HL-60 (cell line): ENCODE data around the gene CYP4A22.
"Not testable (repeated sequence)": the region's sequence is repeated elsewhere in the genome, so short reads cannot be mapped to it uniquely, and the experiment has no call there.

Experiments
- DNase-seq, 2 experiments: peaks; one replicate each; pipeline ENCODE4 v3.0.0-alpha.2; 2010 to 2020; ENCODE audit warnings: low read depth in 1 of 2, low spot score in 1 of 2
- H3K27ac ChIP-seq: fragments of 250-450 bp; sonication (Bioruptor Pico); replicated peaks from 2 replicates; pipeline ENCODE4 v1.5.1; 2020; ENCODE audit warnings: mild to moderate bottlenecking, moderate library complexity
- H3K27me3 ChIP-seq: fragments of 250-450 bp; sonication (Bioruptor Pico); 2 replicates; pipeline ENCODE4 v1.5.1; 2021; ENCODE audit warnings: mild to moderate bottlenecking, moderate library complexity; ENCODE audit not compliant: insufficient read depth, poor library complexity, severe bottlenecking
- H3K4me3 ChIP-seq: replicated peaks from 2 replicates; pipeline ENCODE4 v1.5.1; 2011; ENCODE audit warnings: mild to moderate bottlenecking, control low read depth, low read length; ENCODE audit not compliant: insufficient read depth
- GABPA ChIP-seq: IDR thresholded peaks from 2 replicates; pipeline ENCODE4 v1.6.1; 2012; ENCODE audit warnings: low read depth
- POLR2AphosphoS5 ChIP-seq: IDR thresholded peaks from 2 replicates; pipeline ENCODE4 v1.6.1; 2012; ENCODE audit warnings: low read depth
- REST ChIP-seq: IDR thresholded peaks from 2 replicates; pipeline ENCODE4 v1.6.1; 2012; ENCODE audit warnings: low read depth; ENCODE audit not compliant: insufficient replicate concordance
- SPI1 ChIP-seq: IDR thresholded peaks from 2 replicates; pipeline ENCODE4 v1.6.1; 2012; ENCODE audit warnings: low read depth, mild to moderate bottlenecking, borderline replicate concordance
- TF ChIP-seq, protein P1 (sequence below): IDR thresholded peaks from one replicate; pipeline ENCODE4 v1.5.1; 2011; ENCODE audit warnings: low read length, control low read depth, inconsistent platforms; ENCODE audit not compliant: insufficient read depth

Gene CYP4A22

DNA sequence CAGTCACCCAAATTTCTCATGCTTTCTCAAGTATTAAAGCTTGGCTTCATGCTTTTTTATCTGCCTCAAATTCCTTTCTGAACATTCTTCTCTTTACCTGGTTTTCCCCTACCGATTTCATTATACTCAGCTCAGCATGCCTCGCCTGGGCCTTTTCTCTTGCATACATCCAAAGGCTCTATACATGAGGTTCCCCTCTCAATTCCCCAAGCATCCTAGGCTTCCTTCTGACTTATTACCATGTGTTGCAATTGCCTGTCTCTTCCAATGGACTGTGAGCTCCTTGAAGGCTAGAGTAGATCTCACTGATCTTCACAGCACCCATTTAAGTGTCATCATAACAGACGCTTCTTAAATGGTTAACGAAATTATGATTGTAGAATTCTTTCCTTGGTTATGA, 24.1 kb upstream of the CYP4A22 start:
- TF ChIP-seq REST (no peak), POLR2AphosphoS5 (no peak), SPI1 (no peak), GABPA (no peak)
- TF ChIP-seq, protein P1, sequence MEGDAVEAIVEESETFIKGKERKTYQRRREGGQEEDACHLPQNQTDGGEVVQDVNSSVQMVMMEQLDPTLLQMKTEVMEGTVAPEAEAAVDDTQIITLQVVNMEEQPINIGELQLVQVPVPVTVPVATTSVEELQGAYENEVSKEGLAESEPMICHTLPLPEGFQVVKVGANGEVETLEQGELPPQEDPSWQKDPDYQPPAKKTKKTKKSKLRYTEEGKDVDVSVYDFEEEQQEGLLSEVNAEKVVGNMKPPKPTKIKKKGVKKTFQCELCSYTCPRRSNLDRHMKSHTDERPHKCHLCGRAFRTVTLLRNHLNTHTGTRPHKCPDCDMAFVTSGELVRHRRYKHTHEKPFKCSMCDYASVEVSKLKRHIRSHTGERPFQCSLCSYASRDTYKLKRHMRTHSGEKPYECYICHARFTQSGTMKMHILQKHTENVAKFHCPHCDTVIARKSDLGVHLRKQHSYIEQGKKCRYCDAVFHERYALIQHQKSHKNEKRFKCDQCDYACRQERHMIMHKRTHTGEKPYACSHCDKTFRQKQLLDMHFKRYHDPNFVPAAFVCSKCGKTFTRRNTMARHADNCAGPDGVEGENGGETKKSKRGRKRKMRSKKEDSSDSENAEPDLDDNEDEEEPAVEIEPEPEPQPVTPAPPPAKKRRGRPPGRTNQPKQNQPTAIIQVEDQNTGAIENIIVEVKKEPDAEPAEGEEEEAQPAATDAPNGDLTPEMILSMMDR: no peak
- Histone ChIP-seq H3K27me3 (no peaks in the 10 kb centered on the region), H3K27ac (no peak overlapping the region), H3K4me3 (no peak overlapping the region)
- DNase-seq: no peak

- DNase-seq, H3K27me3 ChIP-seq: not testable (repeated sequence)
Observed at GRCh38 chr1:47121039-47121438, 16.2 kb upstream of the CYP4A22 start.

GRCh38 chr1:47124834-47125233, 12.4 kb upstream of the CYP4A22 start:
- H3K27ac ChIP-seq, DNase-seq, H3K27me3 ChIP-seq, H3K4me3 ChIP-seq: not testable (repeated sequence)

More at GRCh38 chr1:47121039-47121438, 16.2 kb upstream of the CYP4A22 start:
- H3K27ac ChIP-seq, H3K4me3 ChIP-seq: not testable (repeated sequence)

- not testable (repeated sequence) for DNase-seq, H3K27me3 ChIP-seq, H3K4me3 ChIP-seq, H3K27ac ChIP-seq
Observed at GRCh38 chr1:47126997-47127396, 10.2 kb upstream of the CYP4A22 start.

DNA sequence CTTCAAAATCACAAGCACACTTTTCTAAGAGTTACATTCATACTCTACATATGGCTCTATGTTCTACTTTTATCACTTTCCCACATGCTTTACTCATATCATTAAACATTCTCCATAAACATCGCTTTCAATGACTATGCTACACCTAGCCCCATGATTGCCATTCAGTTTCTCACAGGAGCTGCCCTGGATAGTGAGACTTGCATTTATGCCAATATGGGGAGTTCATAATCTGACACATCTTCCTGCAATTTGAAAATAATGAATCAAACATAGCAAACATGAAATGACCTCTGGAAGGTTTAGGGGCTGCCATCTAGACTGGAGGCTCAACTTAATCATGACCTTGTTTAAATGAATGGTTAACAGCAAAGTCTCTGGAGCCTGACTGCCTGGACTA, 9.0 kb upstream of the CYP4A22 start:
- TF ChIP-seq, protein P1: no peak
- TF ChIP-seq REST (no peak), GABPA (no peak), SPI1 (no peak), POLR2AphosphoS5 (no peak)
- H3K4me3 ChIP-seq: no peak overlapping the region
- no peak for DNase-seq
- no peaks in the 10 kb centered on the region for H3K27me3 ChIP-seq
- H3K27ac ChIP-seq: no peak overlapping the region

- DNase-seq, H3K27me3 ChIP-seq, H3K4me3 ChIP-seq, H3K27ac ChIP-seq: not testable (repeated sequence)
Observed at GRCh38 chr1:47128854-47129253, 8.4 kb upstream of the CYP4A22 start.

DNA sequence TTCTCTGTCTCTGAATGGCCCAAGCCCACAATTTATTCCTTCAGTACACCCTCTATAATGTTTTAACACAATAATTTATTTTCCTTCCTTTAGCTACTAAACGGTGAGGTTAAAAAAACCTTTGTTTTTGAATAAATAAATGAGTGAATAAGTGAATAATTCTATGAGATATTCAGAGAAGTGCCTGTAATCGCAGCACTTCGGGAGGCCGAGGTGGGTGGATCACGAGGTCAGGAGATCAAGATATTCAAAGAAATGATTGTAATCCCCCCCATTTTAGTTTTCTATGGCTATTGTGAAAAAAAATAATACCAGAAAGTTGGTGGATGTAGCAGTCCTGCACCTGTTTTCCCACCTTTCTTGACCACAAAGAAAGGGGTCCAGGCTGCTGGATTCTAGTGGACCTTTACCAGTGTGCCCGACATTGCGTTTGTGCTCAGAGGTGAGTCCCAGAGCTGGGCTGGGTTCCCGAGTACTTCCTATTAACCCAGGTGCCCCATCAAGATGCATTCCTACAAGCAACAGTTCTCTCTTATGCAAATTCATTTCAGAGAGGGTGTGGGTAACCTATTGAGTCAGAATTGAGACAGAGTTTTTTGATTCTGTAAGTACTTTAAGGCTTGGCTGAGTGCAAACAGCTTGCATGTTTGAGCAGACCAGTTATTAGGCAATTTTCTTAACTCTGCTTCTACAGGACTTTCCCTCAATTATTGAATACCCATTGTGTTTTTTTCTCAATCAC, 7.6 kb upstream of the CYP4A22 start:
- H3K27ac ChIP-seq, DNase-seq, H3K4me3 ChIP-seq, H3K27me3 ChIP-seq: not testable (repeated sequence)

- not testable (repeated sequence) for H3K27me3 ChIP-seq, H3K4me3 ChIP-seq, DNase-seq, H3K27ac ChIP-seq
Observed at GRCh38 chr1:47132665-47133064, 4.6 kb upstream of the CYP4A22 start.
